ENCODE data around the gene C2CD2. TPM values are rescaled to one million over a fixed set of nuclear protein-coding genes. Genes with fewer than 3 reads are reported as not detected.

The C2CD2 gene
- polyA plus RNA-seq, 1 donor (not counting 4 experiments of a cell fraction or from before 2014, with no cell fraction given) = 39.9 TPM

GRCh38 chr21:41901099-41901498, 52.7 kb downstream of the C2CD2 start:
- no peak overlapping the region for H3K4me3 ChIP-seq (ENCODE audit: control insufficient read depth in 2 of 3, extremely low read depth in 1 of 3, insufficient read depth in 2 of 3, low read depth in 1 of 3, low read length in 3 of 3)
- peaks cover 15 to 31% of the 10 kb centered on the region in 2 experiments for H3K36me3 ChIP-seq (ENCODE audit: control insufficient read depth in 2 of 2, extremely low read depth in 1 of 2, insufficient read depth in 2 of 2, low read length in 2 of 2)
- dilution Hi-C loops (cut with MboI; ENCODE audit: extremely low pct_ligation_motif_present, low sequenced_read_pairs) = no loop called here
- H3K9me1 ChIP-seq (ENCODE audit: control insufficient read depth, extremely low read depth, insufficient read depth, low read length) = no peaks in the 10 kb centered on the region
- H3K9me3 ChIP-seq (ENCODE audit: control insufficient read depth, low read depth, low read length) = no peaks in the 10 kb centered on the region
- H4K20me1 ChIP-seq (ENCODE audit: control insufficient read depth, extremely low read depth, insufficient read depth, low read length) = no peaks in the 10 kb centered on the region
- no peaks in the 10 kb centered on the region for H3K4me1 ChIP-seq (ENCODE audit: control insufficient read depth, extremely low read depth, insufficient read depth, low read length)
- TF ChIP-seq, protein P1, sequence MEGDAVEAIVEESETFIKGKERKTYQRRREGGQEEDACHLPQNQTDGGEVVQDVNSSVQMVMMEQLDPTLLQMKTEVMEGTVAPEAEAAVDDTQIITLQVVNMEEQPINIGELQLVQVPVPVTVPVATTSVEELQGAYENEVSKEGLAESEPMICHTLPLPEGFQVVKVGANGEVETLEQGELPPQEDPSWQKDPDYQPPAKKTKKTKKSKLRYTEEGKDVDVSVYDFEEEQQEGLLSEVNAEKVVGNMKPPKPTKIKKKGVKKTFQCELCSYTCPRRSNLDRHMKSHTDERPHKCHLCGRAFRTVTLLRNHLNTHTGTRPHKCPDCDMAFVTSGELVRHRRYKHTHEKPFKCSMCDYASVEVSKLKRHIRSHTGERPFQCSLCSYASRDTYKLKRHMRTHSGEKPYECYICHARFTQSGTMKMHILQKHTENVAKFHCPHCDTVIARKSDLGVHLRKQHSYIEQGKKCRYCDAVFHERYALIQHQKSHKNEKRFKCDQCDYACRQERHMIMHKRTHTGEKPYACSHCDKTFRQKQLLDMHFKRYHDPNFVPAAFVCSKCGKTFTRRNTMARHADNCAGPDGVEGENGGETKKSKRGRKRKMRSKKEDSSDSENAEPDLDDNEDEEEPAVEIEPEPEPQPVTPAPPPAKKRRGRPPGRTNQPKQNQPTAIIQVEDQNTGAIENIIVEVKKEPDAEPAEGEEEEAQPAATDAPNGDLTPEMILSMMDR (optimal IDR thresholded peaks at IDR 0.05 in 1 of 3, IDR thresholded peaks at IDR 0.05 in 1 of 3, conservative IDR thresholded peaks at IDR 0.05 in 1 of 3; ENCODE audit: extremely low read depth in 1 of 3, insufficient read depth in 2 of 3, low read length in 3 of 3) = no peak
- no peak for TF ChIP-seq EZH2 (IDR thresholded peaks at IDR 0.05; ENCODE audit: low read length)
- DNase-seq (ENCODE audit: low read depth, low spot score) (no peak), FAIRE-seq (no peak)
- H3K9ac ChIP-seq (ENCODE audit: control insufficient read depth, extremely low read depth, insufficient read depth, low read length) = no peak overlapping the region
- H3K27ac ChIP-seq (ENCODE audit: control insufficient read depth, insufficient read depth, low read length) = no peak overlapping the region
- H2AFZ ChIP-seq (ENCODE audit: control insufficient read depth, low read length) = no peak overlapping the region
- H3K4me2 ChIP-seq (ENCODE audit: control insufficient read depth, extremely low read depth, insufficient read depth, low read depth, low read length) = no peak overlapping the region
- H3K79me2 ChIP-seq (ENCODE audit: control insufficient read depth, insufficient read depth, low read length) = no peaks in the 10 kb centered on the region
- no peaks in the 10 kb centered on the region for H3K27me3 ChIP-seq (ENCODE audit: control insufficient read depth, extremely low read depth, insufficient read depth, low read length)

GRCh38 chr21:41900401-41900800, 53.4 kb downstream of the C2CD2 start:
- H4K20me1 ChIP-seq (ENCODE audit: control insufficient read depth, extremely low read depth, insufficient read depth, low read length) = no peaks in the 10 kb centered on the region
- no peaks in the 10 kb centered on the region for H3K9me3 ChIP-seq (ENCODE audit: control insufficient read depth, low read depth, low read length)
- H3K4me2 ChIP-seq (ENCODE audit: control insufficient read depth, extremely low read depth, insufficient read depth, low read depth, low read length) = no peak overlapping the region
- H3K27me3 ChIP-seq (ENCODE audit: control insufficient read depth, extremely low read depth, insufficient read depth, low read length) = no peaks in the 10 kb centered on the region
- H3K9ac ChIP-seq (ENCODE audit: control insufficient read depth, extremely low read depth, insufficient read depth, low read length) = no peak overlapping the region
- dilution Hi-C loops (cut with MboI; ENCODE audit: extremely low pct_ligation_motif_present, low sequenced_read_pairs) = no loop called here
- no peak overlapping the region for H3K27ac ChIP-seq (ENCODE audit: control insufficient read depth, insufficient read depth, low read length)
- H3K9me1 ChIP-seq (ENCODE audit: control insufficient read depth, extremely low read depth, insufficient read depth, low read length) = no peaks in the 10 kb centered on the region
- no peaks in the 10 kb centered on the region for H3K4me1 ChIP-seq (ENCODE audit: control insufficient read depth, extremely low read depth, insufficient read depth, low read length)
- peaks cover 15 to 30% of the 10 kb centered on the region in 2 experiments for H3K36me3 ChIP-seq (ENCODE audit: control insufficient read depth in 2 of 2, extremely low read depth in 1 of 2, insufficient read depth in 2 of 2, low read length in 2 of 2)
- no peak overlapping the region for H3K4me3 ChIP-seq (ENCODE audit: control insufficient read depth in 2 of 3, extremely low read depth in 1 of 3, insufficient read depth in 2 of 3, low read depth in 1 of 3, low read length in 3 of 3)
- no peak overlapping the region for H2AFZ ChIP-seq (ENCODE audit: control insufficient read depth, low read length)
- no peak for FAIRE-seq
- no peak for TF ChIP-seq EZH2 (IDR thresholded peaks at IDR 0.05; ENCODE audit: low read length)
- TF ChIP-seq, protein P1 (optimal IDR thresholded peaks at IDR 0.05 in 1 of 3, IDR thresholded peaks at IDR 0.05 in 1 of 3, conservative IDR thresholded peaks at IDR 0.05 in 1 of 3; ENCODE audit: extremely low read depth in 1 of 3, insufficient read depth in 2 of 3, low read length in 3 of 3) = no peak
- no peak for DNase-seq (ENCODE audit: low read depth, low spot score)
- no peaks in the 10 kb centered on the region for H3K79me2 ChIP-seq (ENCODE audit: control insufficient read depth, insufficient read depth, low read length)
